GM21367 (cell line): ENCODE data around the gene BNC2.

Experiments used
- ATAC-seq: cut with Tn5 transposase; IDR thresholded peaks from one replicate; pipeline ENCODE4 v1.9.1; 2021; ENCODE audit not compliant: unreplicated experiment

Gene BNC2

DNA sequence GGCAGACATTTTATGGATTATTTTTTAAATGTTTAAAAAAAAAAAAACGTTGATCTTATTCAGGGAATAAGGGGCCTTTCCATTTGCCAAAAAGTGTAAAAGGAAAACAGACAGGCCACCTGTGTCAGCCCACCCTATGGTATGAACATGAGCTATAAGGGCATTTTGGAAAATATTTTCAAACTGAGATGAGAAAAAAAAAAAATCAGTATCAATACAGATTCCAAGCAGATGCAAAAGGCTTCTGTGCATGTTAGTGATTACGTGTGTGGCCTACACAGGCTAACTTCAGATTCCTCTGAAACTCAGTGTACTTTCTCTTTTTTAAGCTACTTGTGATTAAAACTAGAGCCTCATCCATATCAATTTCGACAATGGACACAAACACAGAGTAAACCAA, 189.9 kb downstream of the BNC2 start:
- ATAC-seq, result no peak

DNA sequence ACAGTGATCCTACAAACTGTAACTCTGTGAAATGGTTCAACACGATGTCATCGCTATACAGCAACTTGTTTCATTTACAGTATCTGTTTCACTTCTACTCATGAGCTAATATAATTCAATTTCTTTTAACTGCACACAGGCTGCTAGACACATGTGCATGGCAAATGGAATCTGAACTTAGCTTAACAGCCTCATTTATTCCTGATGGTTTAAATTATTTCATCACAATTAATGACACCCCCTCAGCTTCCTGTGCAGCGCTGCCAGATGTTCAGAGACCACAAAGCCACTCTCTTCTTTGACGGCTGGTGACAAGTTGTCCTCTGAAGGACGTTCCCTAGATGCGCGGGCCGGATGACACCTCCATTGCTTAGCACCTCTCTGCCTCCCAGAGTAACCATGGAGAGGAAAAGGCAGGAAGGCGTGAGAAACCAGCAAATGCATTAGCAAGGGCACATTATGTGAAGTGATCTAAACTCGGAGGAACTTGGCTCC, 191.1 kb downstream of the BNC2 start:
- no peak for ATAC-seq

DNA sequence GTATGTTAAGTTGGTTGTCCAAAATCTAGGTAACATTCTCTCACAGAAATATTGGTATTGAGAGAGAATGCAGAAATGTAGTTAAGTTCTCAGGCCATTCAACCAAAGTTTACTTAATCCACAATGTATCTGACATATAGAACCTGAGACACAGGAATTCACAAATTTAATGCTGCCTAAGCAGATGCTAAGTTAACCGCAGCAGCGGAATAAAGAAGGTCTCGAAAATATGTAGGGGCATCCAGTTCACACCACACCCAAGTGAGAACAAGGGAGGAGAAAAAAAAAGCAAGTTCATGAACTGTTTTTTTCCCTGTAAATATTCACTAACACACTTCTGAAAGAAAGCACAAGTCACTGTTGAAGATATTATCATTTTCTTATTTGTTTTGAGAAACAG, 194.0 kb downstream of the BNC2 start:
- no peak for ATAC-seq

DNA sequence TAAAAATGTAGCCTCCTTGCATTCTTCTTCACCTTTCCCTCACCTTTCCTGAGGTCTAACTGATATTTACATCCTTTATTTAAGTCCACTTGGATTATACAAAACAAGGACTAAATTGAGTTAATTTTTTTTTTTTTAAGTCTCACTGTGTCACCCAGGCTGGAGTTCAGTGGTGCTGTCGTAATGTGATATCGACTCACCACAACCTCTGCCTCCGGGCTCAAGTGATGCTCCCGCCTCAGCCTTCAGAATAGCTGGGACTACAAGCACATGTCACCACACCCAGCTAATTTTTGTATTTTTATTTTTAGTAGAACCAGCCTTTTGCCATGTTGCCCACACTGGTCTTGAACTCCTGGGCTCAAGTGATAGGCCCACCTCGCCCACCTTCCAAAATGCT, 195.3 kb downstream of the BNC2 start:
- no peak for ATAC-seq

DNA sequence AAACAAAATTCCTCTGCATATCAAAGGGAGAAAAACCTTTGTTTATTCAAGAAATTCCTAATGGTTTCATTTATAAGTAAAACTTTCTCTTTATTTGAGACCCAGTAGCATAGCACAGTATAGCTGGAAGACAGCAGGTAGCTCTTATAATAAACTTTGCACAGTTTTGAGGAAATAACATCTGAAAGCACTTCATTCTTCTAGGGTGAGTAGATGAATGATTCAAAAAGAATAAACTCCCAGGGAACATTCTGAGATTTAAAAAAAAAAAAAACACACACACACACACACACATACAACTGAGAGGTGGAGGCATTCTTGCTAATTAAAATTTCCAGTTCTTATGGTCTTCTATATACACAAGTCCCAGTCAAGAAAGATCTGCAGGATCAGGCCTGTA, 197.3 kb downstream of the BNC2 start:
- ATAC-seq, result no peak

DNA sequence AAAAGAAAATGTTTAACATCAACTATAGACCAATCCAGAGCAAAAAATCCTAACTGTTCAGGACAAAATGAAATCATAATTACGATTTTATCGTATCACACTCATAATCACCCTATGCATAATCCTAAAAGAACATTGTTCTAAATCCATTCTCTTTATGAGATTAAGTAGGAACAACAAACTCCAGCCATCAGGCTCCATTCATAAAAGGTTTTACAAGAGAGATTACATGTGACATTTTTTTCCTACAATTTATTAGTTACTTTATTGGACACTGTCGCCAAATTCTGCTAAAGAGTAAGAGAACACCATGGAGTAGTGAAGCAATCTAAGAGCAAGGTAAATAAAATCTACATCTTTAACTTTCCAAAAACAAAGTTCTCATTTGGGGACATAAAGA, 198.0 kb downstream of the BNC2 start:
- no peak for ATAC-seq

DNA sequence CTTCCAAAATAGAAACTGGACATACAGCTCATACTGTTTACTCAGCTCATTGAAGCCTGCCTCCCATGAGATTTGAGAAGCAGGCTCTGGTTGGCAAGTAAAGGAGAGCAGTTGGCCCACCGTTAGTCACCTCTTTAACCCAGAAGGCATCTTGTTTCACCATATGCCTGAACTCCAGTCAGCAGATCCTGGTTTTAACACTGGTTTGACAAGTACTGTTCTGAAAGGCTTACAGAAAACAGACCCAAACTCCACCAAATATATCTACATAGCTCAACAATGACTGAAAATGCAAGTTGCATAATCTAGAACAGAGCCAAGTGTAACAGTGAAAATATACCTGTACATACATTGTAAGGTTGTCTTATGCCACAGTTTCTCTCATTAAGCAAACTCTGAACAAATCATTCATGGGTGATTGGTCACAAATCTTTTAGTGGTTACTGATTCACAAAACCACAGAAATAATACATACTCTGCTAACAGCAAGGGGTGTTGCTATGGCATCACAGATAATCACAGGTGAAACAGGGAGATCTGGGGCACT, 198.8 kb downstream of the BNC2 start:
- no peak for ATAC-seq

DNA sequence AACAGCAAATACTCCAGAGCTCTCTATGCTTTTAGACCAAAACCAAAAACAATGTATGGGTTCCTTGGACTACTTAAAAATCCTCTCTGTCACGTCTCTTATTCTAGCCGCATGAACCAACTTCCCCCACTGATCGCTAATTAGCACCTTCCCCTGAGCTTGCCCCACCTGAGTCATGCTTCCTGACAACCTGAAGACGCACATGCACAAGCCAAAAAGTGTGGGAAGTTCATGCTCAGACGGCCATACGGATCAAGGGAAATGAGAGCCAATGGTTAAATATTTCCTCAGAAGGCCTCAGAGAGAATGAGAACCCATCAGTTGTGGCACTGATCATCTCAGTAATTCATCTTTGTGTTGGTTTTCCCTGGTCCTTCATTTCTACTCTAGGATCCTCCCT, 199.7 kb downstream of the BNC2 start:
- ATAC-seq, result no peak

DNA sequence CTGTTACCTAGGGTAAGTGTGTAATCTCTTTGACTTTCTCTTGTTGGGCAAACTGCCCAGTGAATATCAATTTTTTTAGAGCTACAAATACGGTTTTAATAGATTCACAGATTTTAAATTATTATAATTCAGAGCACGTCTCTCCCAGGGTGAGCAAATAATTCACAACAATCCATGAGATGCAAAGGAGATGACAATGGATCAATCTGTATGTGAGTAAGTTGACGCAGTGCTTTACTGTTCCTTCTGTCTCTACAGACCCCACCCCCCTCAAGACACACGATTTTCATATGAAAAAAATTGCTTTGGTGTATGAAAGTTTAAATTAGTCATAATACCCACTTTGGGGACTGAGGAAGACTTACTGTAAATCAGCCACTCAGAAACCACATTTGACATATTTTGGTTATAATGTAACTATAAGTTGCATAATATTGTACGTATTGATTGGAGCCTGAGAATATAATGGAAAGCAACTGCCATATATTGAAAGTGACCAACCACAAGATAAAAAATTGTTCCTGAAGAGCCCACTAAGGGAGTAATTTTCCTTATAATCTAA, 201.7 kb downstream of the BNC2 start:
- ATAC-seq, result no peak

DNA sequence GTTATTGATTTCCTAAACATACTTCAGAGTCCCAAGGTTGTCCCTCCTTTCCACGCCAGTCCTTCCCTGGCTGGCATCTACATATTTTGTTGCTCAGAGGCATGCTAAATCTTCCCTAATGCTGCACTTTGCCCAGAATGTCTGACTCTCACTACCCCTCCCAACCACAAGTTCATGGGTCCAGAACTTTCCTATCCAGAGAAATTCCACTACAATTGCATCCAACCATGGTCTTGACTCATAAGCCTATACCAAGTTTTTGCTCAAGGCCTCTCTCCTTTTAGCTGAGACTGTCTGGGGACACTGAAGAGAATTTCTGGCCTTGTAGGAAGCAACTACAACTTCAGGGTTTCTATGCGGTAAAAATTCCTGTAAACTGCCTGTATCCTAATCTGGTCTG, 206.3 kb downstream of the BNC2 start:
- ATAC-seq, result no peak

DNA sequence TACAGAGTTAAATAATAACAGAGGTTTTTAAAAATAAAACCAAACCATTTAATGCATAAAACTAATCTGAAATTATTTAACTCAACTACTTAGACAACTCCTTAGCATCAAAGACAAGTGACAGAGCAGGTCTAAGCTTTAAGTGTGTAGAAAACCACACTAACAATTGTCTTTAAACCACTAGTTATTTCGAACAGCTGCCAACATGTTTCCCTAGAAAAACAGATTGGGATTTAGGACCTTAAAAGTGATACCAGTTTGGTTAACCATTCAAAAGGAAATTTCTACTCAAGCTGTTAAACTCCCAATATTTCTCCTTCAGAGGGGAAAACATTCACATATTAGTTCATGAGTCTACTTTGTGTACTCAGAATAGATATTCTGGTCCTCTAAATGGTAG, 208.7 kb downstream of the BNC2 start:
- ATAC-seq, result no peak

DNA sequence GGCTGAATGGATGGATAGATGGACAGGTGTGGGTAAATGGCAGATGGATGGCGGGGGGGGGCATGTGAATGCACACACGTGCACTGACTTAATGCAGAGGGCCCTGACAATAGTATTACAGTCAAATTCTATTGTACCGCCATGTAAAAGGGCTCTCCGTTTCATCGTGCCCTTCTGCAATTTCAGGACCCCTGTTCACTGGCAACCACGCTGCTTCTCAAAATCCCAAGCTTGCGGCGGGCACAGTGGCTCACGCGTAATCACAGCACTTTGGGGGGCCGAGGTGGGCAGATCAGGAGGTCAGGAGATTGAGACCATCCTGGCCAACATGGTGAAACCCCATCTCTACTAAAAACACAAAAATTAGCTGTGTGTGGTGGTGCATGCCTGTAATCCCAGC, 211.4 kb downstream of the BNC2 start:
- ATAC-seq, result no peak

DNA sequence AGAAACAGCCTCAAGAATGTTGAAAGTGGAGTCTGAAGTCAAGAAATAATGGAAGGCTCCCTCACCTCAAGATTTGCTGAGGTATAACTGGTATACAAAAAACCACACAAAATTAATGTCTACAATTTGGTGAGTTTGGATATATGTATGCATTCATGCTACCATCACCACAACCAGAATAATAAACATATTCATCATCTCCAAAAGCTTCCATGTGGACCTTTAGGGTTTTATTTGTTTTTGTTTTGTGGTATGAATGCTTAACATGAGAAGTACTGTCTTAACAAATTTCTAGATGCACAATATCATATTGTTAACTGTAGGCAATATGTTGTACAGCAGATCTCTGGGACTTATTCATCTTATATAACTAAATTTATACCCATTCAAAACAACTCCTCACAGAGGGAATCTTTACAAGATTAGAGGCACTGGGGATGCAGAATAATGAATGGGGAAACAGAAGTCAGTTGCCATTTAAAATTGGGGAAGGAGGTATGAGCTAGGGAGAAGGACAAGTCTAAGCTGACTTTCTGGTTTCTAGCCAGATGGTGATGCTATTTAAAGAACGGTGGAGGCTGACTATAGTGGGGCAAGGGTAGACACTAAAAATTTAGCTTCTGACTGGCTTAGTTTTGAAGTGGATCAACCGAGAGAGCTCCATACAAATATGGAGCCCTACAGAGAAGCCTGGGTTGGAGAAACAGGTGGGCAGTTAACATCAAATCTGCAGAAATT, 213.9 kb downstream of the BNC2 start:
- no peak for ATAC-seq

DNA sequence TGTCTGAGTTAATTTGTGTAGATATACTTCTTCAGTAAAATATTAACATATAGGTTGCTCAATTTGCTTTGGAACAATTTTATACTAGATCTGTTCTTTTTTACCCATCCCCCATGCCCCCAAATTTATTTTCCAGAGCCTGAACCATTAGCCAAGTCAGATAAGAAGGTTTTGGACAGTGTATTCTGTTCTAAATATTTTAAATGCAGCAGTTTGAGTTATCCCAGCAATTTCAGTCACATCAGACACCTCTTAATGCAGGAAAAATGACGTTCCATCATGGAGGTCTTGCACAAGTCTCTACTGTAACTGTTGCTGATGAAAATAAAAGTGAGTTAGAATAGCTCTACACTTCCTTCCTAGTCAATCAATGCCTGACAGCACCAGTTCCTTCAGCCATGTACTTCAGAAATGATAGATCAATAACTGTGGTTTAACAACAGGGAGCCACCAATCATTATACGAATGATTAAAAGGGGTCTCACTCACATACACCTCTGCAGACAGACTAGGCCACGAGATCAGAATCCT, 215.8 kb downstream of the BNC2 start:
- ATAC-seq, result no peak

DNA sequence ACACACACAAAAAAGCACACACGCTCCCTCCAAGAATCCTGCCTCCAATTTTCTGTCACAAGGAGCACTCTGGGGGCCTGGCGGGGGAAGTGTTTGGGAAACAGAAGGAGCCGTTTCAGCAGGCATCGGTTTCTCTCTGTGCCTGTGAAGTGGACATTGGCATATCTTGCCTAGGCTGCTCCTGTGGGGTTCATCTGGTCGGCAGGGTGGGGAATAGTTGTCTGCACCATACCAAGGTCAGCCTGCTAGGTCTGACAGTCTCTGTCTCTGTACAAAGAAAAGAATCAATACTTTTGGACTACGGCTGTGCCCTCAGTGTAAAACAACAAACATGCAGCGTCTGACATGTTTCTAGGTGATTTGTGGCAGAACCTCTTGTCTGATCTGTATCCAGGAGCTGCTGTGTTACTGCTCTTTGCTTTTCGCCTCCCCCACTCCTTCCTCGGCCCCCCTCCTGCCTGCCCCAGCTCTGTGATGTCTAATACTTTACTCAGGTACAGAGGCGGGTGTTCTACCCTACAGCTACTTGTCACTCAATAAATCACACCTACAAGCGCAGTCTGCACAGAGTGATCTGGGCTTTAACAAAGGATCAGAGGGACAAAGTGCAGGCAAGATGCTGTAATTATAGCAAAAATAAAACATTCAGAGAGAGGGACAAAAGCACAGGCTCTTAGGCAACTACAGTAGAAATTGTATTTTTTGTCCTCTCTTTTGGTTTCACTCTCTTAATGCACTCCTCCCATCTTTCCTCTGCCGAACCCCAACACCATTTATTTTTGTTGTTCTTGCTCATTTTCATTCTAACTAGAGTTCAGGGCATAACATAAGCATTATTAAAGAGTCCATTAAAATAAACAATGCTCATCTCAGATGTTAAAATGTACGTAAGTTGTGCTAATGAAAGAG, 216.7 kb downstream of the BNC2 start:
- ATAC-seq, result no peak

DNA sequence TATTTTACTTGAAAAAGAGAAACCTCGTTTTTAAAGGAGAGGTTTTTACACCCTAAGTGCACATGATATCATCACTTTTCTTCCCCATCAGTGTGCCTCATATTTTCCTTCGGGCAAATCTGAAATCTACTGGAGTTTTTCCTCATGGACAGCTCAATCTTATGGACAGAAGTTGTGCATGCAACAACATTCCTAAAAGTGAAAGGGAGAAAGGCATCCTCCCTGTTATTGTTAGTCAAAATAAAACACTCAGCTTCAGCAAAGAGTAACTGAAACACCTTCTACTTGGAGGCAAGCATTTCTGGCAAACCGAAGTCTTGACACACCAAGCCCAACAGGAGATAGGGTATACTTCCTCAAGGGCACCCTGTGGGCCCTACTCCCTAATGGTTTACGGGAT, 217.9 kb downstream of the BNC2 start:
- ATAC-seq, result no peak

DNA sequence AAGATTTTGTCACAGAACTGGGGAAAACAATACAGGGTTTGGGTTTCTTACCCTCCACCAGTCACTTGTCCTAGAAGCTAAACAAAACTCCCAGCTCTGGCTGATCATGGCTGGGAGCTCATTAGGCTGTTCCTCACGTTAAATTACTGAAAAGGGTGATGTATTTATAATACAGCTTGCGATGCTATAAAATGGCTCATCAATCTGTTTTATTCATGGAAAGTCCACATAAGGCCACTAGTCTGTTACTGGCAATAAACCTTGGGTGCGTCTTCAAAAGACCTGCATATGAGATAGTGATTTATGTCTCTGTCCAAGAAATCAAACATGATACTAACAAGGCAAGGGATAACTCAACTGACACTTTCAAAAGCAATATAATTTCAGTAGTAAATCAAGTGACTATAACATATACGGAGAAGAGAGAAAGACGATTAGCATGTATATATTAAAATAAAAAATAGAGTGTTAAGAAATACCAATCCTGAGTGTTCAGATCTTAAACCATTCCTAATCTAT, 219.0 kb downstream of the BNC2 start:
- no peak for ATAC-seq

DNA sequence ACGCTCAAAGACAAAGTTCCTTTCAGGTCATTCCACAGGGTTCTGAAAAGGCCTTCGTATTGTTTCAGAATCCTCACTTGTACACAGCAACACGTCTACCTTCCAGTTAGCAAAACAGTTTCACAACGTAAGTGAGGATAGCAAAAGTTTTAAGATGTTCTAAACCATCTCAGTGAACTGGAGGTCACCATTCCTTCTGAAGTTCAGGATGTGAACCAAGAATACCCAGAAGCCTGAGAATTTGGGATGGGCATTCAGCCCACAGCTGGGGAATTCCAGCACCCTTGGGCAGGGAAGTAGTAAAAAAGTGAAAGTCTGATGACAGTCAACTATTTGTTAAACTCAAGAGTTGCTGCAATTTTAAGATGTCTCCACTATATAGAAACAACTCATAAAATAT, 224.5 kb downstream of the BNC2 start:
- ATAC-seq, result no peak

DNA sequence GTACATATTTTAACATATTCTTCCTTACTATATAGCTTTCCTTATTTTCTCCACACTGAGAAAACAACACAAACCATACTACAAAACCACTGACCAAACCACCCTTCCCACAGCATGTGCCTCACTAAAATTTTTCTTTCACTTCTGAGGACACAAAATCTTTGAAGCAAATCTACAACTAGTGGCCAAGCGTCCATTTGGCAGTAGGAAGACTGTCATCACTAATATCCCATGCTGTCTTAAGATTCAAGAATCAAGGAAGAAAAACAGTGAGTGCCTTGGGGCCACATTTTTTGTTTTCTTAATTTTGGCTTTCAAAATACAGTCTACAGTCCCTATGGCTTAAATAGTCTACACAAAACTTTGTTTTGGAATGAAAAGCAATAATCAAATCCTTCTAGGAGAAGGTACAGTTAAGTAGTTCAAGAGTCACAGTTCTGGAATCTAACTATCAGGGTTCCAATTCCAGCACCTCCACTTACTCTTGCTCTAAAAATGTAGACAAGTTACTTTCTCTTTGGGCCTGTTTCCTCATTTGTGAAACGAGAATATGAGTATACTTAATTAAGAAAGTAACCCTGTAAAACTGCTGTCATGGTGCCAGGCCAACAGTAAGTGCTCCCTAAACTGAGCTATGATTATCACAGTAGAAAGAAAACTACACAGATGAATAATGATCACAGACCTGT, 227.9 kb downstream of the BNC2 start:
- no peak for ATAC-seq

DNA sequence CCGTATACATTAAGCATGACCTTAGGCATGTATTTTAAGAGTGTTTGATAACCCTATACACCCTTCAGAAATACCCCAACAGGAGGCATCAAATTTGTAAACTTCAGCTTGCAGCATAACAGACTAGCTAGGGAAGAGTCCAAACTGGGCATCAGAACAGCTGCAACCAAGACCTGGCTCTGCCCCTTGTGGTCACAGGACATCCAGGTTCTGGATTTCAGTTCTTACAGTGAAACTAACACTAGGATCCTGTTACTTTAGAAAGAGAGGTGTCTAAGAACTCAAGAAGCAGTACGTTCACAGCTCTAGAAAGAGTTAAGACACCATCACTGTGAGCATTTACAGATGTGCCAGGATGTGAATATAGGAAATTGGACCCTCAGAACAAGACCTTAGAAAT, 229.8 kb downstream of the BNC2 start:
- ATAC-seq, result no peak

DNA sequence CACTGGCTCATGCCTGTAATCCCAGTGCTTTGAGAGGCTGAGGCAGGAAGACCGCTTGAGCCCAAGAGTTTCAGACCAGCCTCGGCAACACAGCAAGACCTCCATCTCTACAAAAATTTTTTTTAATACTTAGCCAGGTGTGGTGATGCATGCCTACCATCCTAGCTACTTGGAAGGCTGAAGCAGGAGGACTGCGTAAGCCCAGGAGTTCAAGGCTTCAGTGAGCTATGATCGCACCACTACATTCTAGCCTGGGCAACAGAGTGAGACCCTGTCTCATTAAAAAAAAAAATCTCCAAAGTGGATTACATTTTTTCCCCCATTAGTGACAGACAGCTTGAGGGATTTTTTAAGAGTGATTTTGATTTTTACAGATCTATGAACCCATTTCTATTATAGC, 230.8 kb downstream of the BNC2 start:
- no peak for ATAC-seq
